Sigmoid colon (tissue), 7 donors: ENCODE measurements around the gene PARP11. TPM values are rescaled to one million over a fixed set of nuclear protein-coding genes. Genes with fewer than 3 reads are reported as not detected.

ENCODE experiments used
- DNase-seq: peaks from one replicate; pipeline ENCODE4 v3.0.0-alpha.2; 2019
- H3K27ac ChIP-seq, 4 donors: fragments of 200-600 bp; sonication (generic); one replicate each; pipeline ENCODE4 v1.5.1; 2016 to 2019; ENCODE audit warnings: mild to moderate bottlenecking in 1 of 4
- H3K27me3 ChIP-seq, 3 donors: fragments of 200-600 bp; sonication (generic); one replicate each; pipeline ENCODE4 v1.5.1; 2019; ENCODE audit warnings: mild to moderate bottlenecking in 1 of 3
- H3K36me3 ChIP-seq, 4 donors: fragments of 200-600 bp; sonication (generic); one replicate each; pipeline ENCODE4 v1.5.1; 2016 to 2019
- H3K4me1 ChIP-seq, 4 donors: fragments of 200-600 bp; sonication (generic); one replicate each; pipeline ENCODE4 v1.5.1; 2017 to 2019
- H3K4me3 ChIP-seq, 4 donors: fragments of 200-600 bp; sonication (generic); one replicate each; pipeline ENCODE4 v1.5.1; 2017 to 2019; ENCODE audit warnings: mild to moderate bottlenecking in 2 of 4, moderate library complexity in 1 of 4
- H3K9me3 ChIP-seq, 4 donors: fragments of 200-600 bp in 3 of 4; sonication (generic) in 3 of 4; one replicate each; pipeline versions ENCODE4 v1.5.1 to v1.6.1; 2013 to 2019
- CTCF ChIP-seq, 4 experiments: fragments of 450-650 bp in 3 of 4; fragments of 200-600 bp in 1 of 4; IDR thresholded peaks; one replicate each; pipeline ENCODE4 v1.5.1; 2016 to 2019; ENCODE audit warnings: antibody characterized with exemption in 4 of 4, mild to moderate bottlenecking in 3 of 4, moderate library complexity in 2 of 4
- EP300 ChIP-seq, 4 donors: sonication (generic); formaldehyde crosslinking; IDR thresholded peaks; one replicate each; pipeline ENCODE4 v1.6.1; 2017; ENCODE audit warnings: antibody characterized with exemption in 4 of 4
- POLR2A ChIP-seq, 2 donors: fragments of 450-650 bp; IDR thresholded peaks; one replicate each; pipeline ENCODE4 v1.6.1; 2016; ENCODE audit warnings: antibody characterized with exemption in 2 of 2, mild to moderate bottlenecking in 2 of 2, moderate library complexity in 2 of 2
- POLR2AphosphoS5 ChIP-seq, 4 donors: sonication (generic); formaldehyde crosslinking; IDR thresholded peaks; one replicate each; pipeline ENCODE4 v1.6.1; 2017; ENCODE audit warnings: antibody characterized with exemption in 4 of 4
- WGBS, 2 donors: extraction: QIAGEN DNeasy Blood & Tissue Kit; methylation state at CpG; one replicate each; pipeline ENCODE4 v1.1.7; 2013; 5-methylcytosine and 5-hydroxymethylcytosine counted together
- intact Hi-C: fragments of 100-400 bp; cut with DNase I; formaldehyde crosslinking; loops from one replicate; pipeline ENCODE4 v1.15.1; 2023
- polyA plus RNA-seq, 3 donors: library from polyadenylated mRNA; stranded (reverse); fragments of 200-250 nt; gene quantifications; one replicate each; pipeline ENCODE4 v1.2.3, GENCODE V29; 2013
- total RNA-seq, 4 donors: library from RNA; depleted of rRNA; stranded (reverse); fragments of >200 nt; gene quantifications; one replicate each; pipeline ENCODE4 v1.1.0, GENCODE V29; 2016
- donor health status: healthy with polysubstance abuse.
- donor health status: Bipolar disorder and iron deficiency.
- donor health status: healthy.

PARP11 gene
- total and polyA plus RNA-seq, 7 donors = 2.4 to 12.1 (median 6.0) TPM

GRCh38 chr12:3838076-3838475, 35.1 kb downstream of the PARP11 start:
- intact Hi-C loops = no loop called here

GRCh38 chr12:3837049-3837448, 36.1 kb downstream of the PARP11 start:
- Histone ChIP-seq H3K4me3 (no peak overlapping the region), H3K27ac (no peak overlapping the region), H3K36me3 (no peaks in the 10 kb centered on the region), H3K9me3 (no peaks in the 10 kb centered on the region), H3K27me3 (no peaks in the 10 kb centered on the region), H3K4me1 (peaks cover 0 to 14% (median 3%) of the 10 kb centered on the region in 4 donors)
- DNase-seq = no peak
- intact Hi-C loops = no loop called here
- no peak for TF ChIP-seq EP300 (IDR thresholded peaks at IDR 0.05)
- no peak for TF ChIP-seq POLR2AphosphoS5 (IDR thresholded peaks at IDR 0.05)
- no peak for TF ChIP-seq CTCF (IDR thresholded peaks at IDR 0.05)
- TF ChIP-seq POLR2A (IDR thresholded peaks at IDR 0.05) = no peak
- 92 to 97% methylated on average over 4 of the region's 4 CpGs for WGBS, 2 donors

More at GRCh38 chr12:3838076-3838475, 35.1 kb downstream of the PARP11 start:
- Histone ChIP-seq H3K27ac (no peak overlapping the region), H3K9me3 (no peaks in the 10 kb centered on the region), H3K4me1 (peaks cover 0 to 21% (median 3%) of the 10 kb centered on the region in 4 donors), H3K36me3 (no peaks in the 10 kb centered on the region), H3K4me3 (no peak overlapping the region), H3K27me3 (no peaks in the 10 kb centered on the region)
- TF ChIP-seq CTCF (IDR thresholded peaks at IDR 0.05) (no peak), POLR2AphosphoS5 (IDR thresholded peaks at IDR 0.05) (no peak), EP300 (IDR thresholded peaks at IDR 0.05) (no peak), POLR2A (IDR thresholded peaks at IDR 0.05) (no peak)
- WGBS, 2 donors = 46 to 84% methylated on average over 1 of the region's 1 CpG
- no peak for DNase-seq

GRCh38 chr12:3836641-3837040, 36.6 kb downstream of the PARP11 start:
- Histone ChIP-seq H3K27ac (no peak overlapping the region), H3K4me3 (no peak overlapping the region), H3K9me3 (no peaks in the 10 kb centered on the region), H3K4me1 (peaks cover 0 to 10% (median 1%) of the 10 kb centered on the region in 4 donors), H3K36me3 (no peaks in the 10 kb centered on the region), H3K27me3 (no peaks in the 10 kb centered on the region)
- intact Hi-C loops = no loop called here
- TF ChIP-seq POLR2AphosphoS5 (IDR thresholded peaks at IDR 0.05) = no peak
- no peak for TF ChIP-seq CTCF (IDR thresholded peaks at IDR 0.05)
- no peak for TF ChIP-seq EP300 (IDR thresholded peaks at IDR 0.05)
- no peak for TF ChIP-seq POLR2A (IDR thresholded peaks at IDR 0.05)
- DNase-seq = no peak
- 93 to 95% methylated on average over 3 of the region's 3 CpGs for WGBS, 2 donors

GRCh38 chr12:3835914-3836313, 37.3 kb downstream of the PARP11 start:
- Histone ChIP-seq H3K4me3 (no peak overlapping the region), H3K36me3 (no peaks in the 10 kb centered on the region), H3K9me3 (no peaks in the 10 kb centered on the region), H3K4me1 (peaks cover 0 to 8% (median 0%) of the 10 kb centered on the region in 4 donors), H3K27ac (no peak overlapping the region), H3K27me3 (no peaks in the 10 kb centered on the region)
- no peak for TF ChIP-seq POLR2A (IDR thresholded peaks at IDR 0.05)
- TF ChIP-seq POLR2AphosphoS5 (IDR thresholded peaks at IDR 0.05) = no peak
- TF ChIP-seq CTCF (IDR thresholded peaks at IDR 0.05) = no peak
- WGBS, 2 donors = 97 to 98% methylated on average over 2 of the region's 2 CpGs
- DNase-seq = no peak
- intact Hi-C loops = no loop called here

- no peak for TF ChIP-seq POLR2A (IDR thresholded peaks at IDR 0.05)
- peak in 1 of 4 donors; percentile 7 for TF ChIP-seq POLR2AphosphoS5 (IDR thresholded peaks at IDR 0.05)
- TF ChIP-seq CTCF (IDR thresholded peaks at IDR 0.05) = no peak
- WGBS, 2 donors = 85 to 97% methylated on average over 6 of the region's 6 CpGs
Measured at GRCh38 chr12:3834774-3835173, 38.4 kb downstream of the PARP11 start.

More at GRCh38 chr12:3834774-3835173, 38.4 kb downstream of the PARP11 start:
- Histone ChIP-seq H3K36me3 (peaks cover 0 to 2% (median 0%) of the 10 kb centered on the region in 4 donors), H3K27me3 (no peaks in the 10 kb centered on the region), H3K4me1 (peaks cover 0 to 8% (median 0%) of the 10 kb centered on the region in 4 donors), H3K9me3 (no peaks in the 10 kb centered on the region), H3K4me3 (no peak overlapping the region), H3K27ac (peak overlapping the region in 1 of 4 donors; percentile 18)
- intact Hi-C loops = no loop called here
- DNase-seq = no peak
